AG04450 (cell line): ENCODE data around the gene WDR74. TPM values are rescaled to one million over a fixed set of nuclear protein-coding genes. Genes with fewer than 3 reads are reported as not detected.

Experiments
- CTCF ChIA-PET: fragments of 300-600, 350-600 bp; formaldehyde crosslinking; extraction: SDS; loops from one replicate; lab custom pipeline; 2022; ENCODE audit warnings: antibody characterized with exemption, inconsistent platforms; lab: Charles Lee
- POLR2A ChIA-PET: fragments of 350-600 bp; formaldehyde crosslinking; extraction: SDS; loops from one replicate; lab custom pipeline; 2021; ENCODE audit warnings: antibody characterized with exemption, inconsistent platforms; lab: Yijun Ruan, JAX
- DNase-seq: peaks from one replicate; pipeline ENCODE4 v3.0.0-alpha.2; 2011; ENCODE audit warnings: low read depth, low spot score
- H3K27ac ChIP-seq: one replicate; pipeline ENCODE4 v1.5.1; 2012; ENCODE audit warnings: low read depth, low read length, control low read depth
- H3K27me3 ChIP-seq: one replicate; pipeline ENCODE4 v1.6.0; 2012; ENCODE audit warnings: low read length; ENCODE audit not compliant: control insufficient read depth, insufficient read depth
- H3K4me3 ChIP-seq: 2 replicates; pipeline ENCODE4 v1.5.1; 2011; ENCODE audit warnings: mild to moderate bottlenecking, low read depth, low read length, control low read depth
- H3K9me3 ChIP-seq: 2 replicates; pipeline ENCODE4 v1.5.1; 2012; ENCODE audit warnings: low read length; ENCODE audit not compliant: control insufficient read depth, insufficient read depth
- CTCF ChIP-seq: IDR thresholded peaks from 2 replicates; pipeline ENCODE4 v1.5.1; 2011; ENCODE audit warnings: low read depth, low read length, control low read depth, inconsistent platforms
- polyA plus RNA-seq: library from polyadenylated mRNA; depleted of rRNA; stranded (reverse); fragments of >200 nt; gene quantifications from 2 replicates; pipeline ENCODE4 v1.2.3, GENCODE V29; 2011

The WDR74 gene
- polyA plus RNA-seq, 1 experiment: 18.0 TPM

- ChIA-PET POLR2A (interaction anchor here (0.5 to 5.3 kb wide), 7 partner anchors 28 to 838 kb away, joined by 3 to 68 read pairs (median 6); partner anchors contain the start of genes C11orf98, CSKMT and WDR74), CTCF (interaction anchor here (1.0 to 2.7 kb wide), 5 partner anchors 9 to 489 kb away, joined by 3 to 13 read pairs (median 4); no protein-coding TSS in a partner anchor)
- H3K27ac ChIP-seq: peak overlapping the region; percentile 31
- no peak for DNase-seq
- peaks cover 6% of the 10 kb centered on the region; the same call in 1 of the 2 replicates for H3K9me3 ChIP-seq
- no peak for TF ChIP-seq CTCF
- H3K27me3 ChIP-seq: no peaks in the 10 kb centered on the region
- H3K4me3 ChIP-seq: peak overlapping the region; percentile 100
These were observed 44.3 kb upstream of the WDR74 start for GRCh38 chr11:62883673-62884072.

GRCh38 chr11:62882788-62883501 is 43.6 kb upstream of the WDR74 start:
- Histone ChIP-seq H3K4me3 (peak overlapping the region; percentile 100), H3K27ac (peak overlapping the region; percentile 40), H3K27me3 (no peaks in the 10 kb centered on the region), H3K9me3 (peaks cover 6% of the 10 kb centered on the region; the same call in 1 of the 2 replicates)
- ChIA-PET CTCF (interaction anchor here (0.5 to 0.9 kb wide), 2 partner anchors 23 to 122 kb away, joined by 3 to 6 read pairs; no protein-coding TSS in a partner anchor), POLR2A (interaction anchor here (0.5 to 5.3 kb wide), 3 partner anchors 22 to 256 kb away, joined by 3 to 68 read pairs (median 6); partner anchors contain the start of gene WDR74)
- no peak for TF ChIP-seq CTCF
- DNase-seq: no peak

DNA sequence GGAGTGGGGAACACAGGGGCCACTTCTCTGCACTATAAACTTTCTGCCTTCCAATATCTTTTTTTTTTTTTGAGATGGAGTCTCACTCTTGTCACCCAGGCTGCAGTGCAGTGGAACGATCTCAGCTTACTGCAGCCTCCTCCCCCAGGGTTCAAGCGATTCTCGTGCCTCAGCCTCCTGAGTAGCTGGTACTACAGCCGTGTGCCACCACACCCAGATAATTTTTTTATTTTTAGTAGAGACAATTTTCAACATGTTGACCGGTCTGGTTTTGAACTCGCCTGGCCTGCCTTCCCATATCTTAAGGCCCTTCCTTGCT is 43.0 kb upstream of the WDR74 start:
- peaks cover 6% of the 10 kb centered on the region; the same call in 1 of the 2 replicates for H3K9me3 ChIP-seq
- no peaks in the 10 kb centered on the region for H3K27me3 ChIP-seq
- H3K27ac ChIP-seq: peak overlapping the region; percentile 99
- DNase-seq: no peak
- no peak for TF ChIP-seq CTCF
- CTCF ChIA-PET: interaction anchor here (0.5 to 1.0 kb wide), 3 partner anchors 23 to 121 kb away, joined by 3 to 6 read pairs (median 3); no protein-coding TSS in a partner anchor
- H3K4me3 ChIP-seq: peak overlapping the region; percentile 100
- POLR2A ChIA-PET: interaction anchor here (0.5 to 5.3 kb wide), 6 partner anchors 17 to 50 kb away, joined by 3 to 68 read pairs (median 9); partner anchors contain the start of genes STX5, TEX54 and WDR74

DNA sequence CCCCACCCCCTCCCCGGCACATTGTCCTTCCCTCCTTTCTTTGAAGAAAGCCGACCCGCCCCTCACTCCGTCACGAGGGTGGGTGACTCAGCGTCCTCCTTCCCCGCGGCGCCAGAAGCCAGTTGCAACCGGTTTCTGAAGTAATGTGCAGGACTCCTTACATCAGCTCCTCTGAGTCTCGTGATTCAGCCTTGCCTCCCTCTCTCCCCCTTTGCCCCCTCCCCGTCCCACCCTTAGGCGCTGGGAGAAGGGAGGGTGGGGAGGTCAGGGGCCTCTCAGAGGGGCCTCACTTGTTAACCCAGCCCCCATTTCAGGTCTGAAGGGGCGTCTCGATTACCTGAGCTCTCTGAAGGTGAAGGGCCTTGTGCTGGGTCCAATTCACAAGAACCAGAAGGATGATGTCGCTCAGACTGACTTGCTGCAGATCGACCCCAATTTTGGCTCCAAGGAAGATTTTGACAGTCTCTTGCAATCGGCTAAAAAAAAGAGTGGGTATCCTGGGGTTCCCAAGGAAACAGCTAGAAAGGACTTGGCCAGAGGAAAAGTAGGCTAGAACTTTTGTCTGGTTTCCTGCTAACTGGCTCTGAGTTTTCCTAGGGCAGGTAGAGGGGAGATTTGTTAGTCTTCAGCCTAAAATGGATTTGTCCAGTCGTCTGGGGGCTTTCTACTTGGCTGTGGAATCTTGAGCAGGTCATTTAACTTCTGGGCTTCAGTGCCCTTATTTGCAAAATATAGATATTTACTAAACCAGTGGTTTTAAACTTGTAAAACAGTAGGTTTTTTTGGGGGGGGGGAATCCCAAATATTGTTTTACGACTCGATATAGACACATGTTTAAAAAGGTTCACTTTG is 42.4 kb upstream of the WDR74 start:
- CTCF ChIA-PET: interaction anchor here (1.0 to 1.9 kb wide), 5 partner anchors 9 to 93 kb away, joined by 3 to 12 read pairs (median 5); no protein-coding TSS in a partner anchor
- peaks cover 6% of the 10 kb centered on the region; the same call in 1 of the 2 replicates for H3K9me3 ChIP-seq
- peak overlapping the region; percentile 99 for H3K27ac ChIP-seq
- DNase-seq: peak; percentile 93
- peak overlapping the region; percentile 100 for H3K4me3 ChIP-seq
- POLR2A ChIA-PET: interaction anchor here (0.5 to 5.3 kb wide), 19 partner anchors 8 to 1364 kb away, joined by 3 to 68 read pairs (median 4); partner anchors contain the start of genes C11orf98, CSKMT, MTA2 and STX5
- TF ChIP-seq CTCF: no peak
- no peaks in the 10 kb centered on the region for H3K27me3 ChIP-seq
